ENCODE measurements around the gene PRR7. TPM values are rescaled to one million over a fixed set of nuclear protein-coding genes. Genes with fewer than 3 reads are reported as not detected.
"Not testable (repeated sequence)": the region's sequence is repeated elsewhere in the genome, so short reads cannot be mapped to it uniquely, and the experiment has no call there.

PRR7 gene
- 34.3 and 43.4 TPM in 2 replicates for total RNA-seq (2014; rRNA removed; shearing (Covaris generic))
- 60.4 and 69.9 TPM in 2 replicates for polyA plus RNA-seq (2015; cell fraction: cytosol; rRNA removed)
- 19.8 and 26.3 TPM in 2 replicates for polyA plus RNA-seq (2015; cell fraction: nucleus; rRNA removed)

- DNase-seq (ENCODE audit: low read depth) = peak; percentile 56
These were observed at the start of gene PRR7 for GRCh38 chr5:177446200-177447065. TSS of gene PRR7 (plus strand) at chr5:177446814. CDS start at chr5:177455068, 8,254 bp downstream.

- DNase-seq (ENCODE audit: low read depth) = no peak
These were observed 48.7 kb upstream of the PRR7 start for GRCh38 chr5:177397875-177398390.

- DNase-seq (ENCODE audit: low read depth) = no peak
These were observed 46.4 kb upstream of the PRR7 start, which contains the start of gene PFN3 for GRCh38 chr5:177399997-177400868. TSS of gene PFN3 (minus strand) at chr5:177400661. CDS start at chr5:177400576, 85 bp downstream.

- DNase-seq (ENCODE audit: low read depth) = no peak
These were observed 44.2 kb upstream of the PRR7 start for GRCh38 chr5:177402271-177403043.

GRCh38 chr5:177403102-177403791, 43.4 kb upstream of the PRR7 start:
- DNase-seq (ENCODE audit: low read depth) = no peak

GRCh38 chr5:177403792-177404640, 42.6 kb upstream of the PRR7 start:
- DNase-seq (ENCODE audit: low read depth) = peak; percentile 78

GRCh38 chr5:177404641-177405179, 41.9 kb upstream of the PRR7 start:
- no peak for DNase-seq (ENCODE audit: low read depth)

- DNase-seq (ENCODE audit: low read depth) = no peak
These were observed 41.3 kb upstream of the PRR7 start for GRCh38 chr5:177405312-177405711.

- no peak for DNase-seq (ENCODE audit: low read depth)
These were observed 40.8 kb upstream of the PRR7 start for GRCh38 chr5:177405805-177406204.

GRCh38 chr5:177409043-177409801, 37.4 kb upstream of the PRR7 start, which contains the start of gene F12:
TSS of gene F12 (minus strand) at chr5:177409564. CDS start at chr5:177409527, 37 bp downstream.
- no peak for DNase-seq (ENCODE audit: low read depth)

- DNase-seq (ENCODE audit: low read depth) = no peak
These were observed 36.0 kb upstream of the PRR7 start for GRCh38 chr5:177410575-177410974.

- no peak for DNase-seq (ENCODE audit: low read depth)
These were observed 33.9 kb upstream of the PRR7 start for GRCh38 chr5:177412603-177413233.

- no peak for DNase-seq (ENCODE audit: low read depth)
These were observed 32.1 kb upstream of the PRR7 start for GRCh38 chr5:177414481-177414880.

GRCh38 chr5:177417081-177417480, 29.5 kb upstream of the PRR7 start:
- DNase-seq (ENCODE audit: low read depth) = not testable (repeated sequence)

- DNase-seq (ENCODE audit: low read depth) = no peak
These were observed 27.6 kb upstream of the PRR7 start for GRCh38 chr5:177419046-177419445.

GRCh38 chr5:177420472-177420871, 26.1 kb upstream of the PRR7 start:
- not testable (repeated sequence) for DNase-seq (ENCODE audit: low read depth)

GRCh38 chr5:177421062-177421798, 25.4 kb upstream of the PRR7 start:
- no peak for DNase-seq (ENCODE audit: low read depth)
